HEK293 (cell line): Measurements from ENCODE around the gene PITPNM2.

Experiments
- CTCF ChIA-PET: fragments of 350-600 bp; formaldehyde crosslinking; extraction: SDS; loops from one replicate; lab custom pipeline; 2021; ENCODE audit warnings: antibody characterized with exemption; lab: Yijun Ruan, JAX
- POLR2A ChIA-PET: fragments of 300-600 bp; formaldehyde crosslinking; extraction: SDS; loops from one replicate; lab custom pipeline; 2020; ENCODE audit warnings: antibody characterized with exemption, inconsistent platforms; lab: Yijun Ruan, JAX
- H3K27ac ChIP-seq: fragments of 200-500 bp; sonication (Bioruptor generic); 2 replicates; pipeline ENCODE4 v1.5.1; 2014; ENCODE audit warnings: low read depth, low read length, control low read depth, inconsistent platforms; ENCODE audit errors: extremely low read depth
- H3K36me3 ChIP-seq, 2 experiments: fragments of 200-500 bp in 1 of 2; sonication (Bioruptor generic) in 1 of 2; 1 replicate in 1 of 2; 2 replicates in 1 of 2; pipeline ENCODE4 v1.5.1; 2014 to 2017; ENCODE audit warnings: inconsistent platforms in 2 of 2, low read length in 2 of 2; ENCODE audit not compliant: control insufficient read depth in 2 of 2, insufficient read depth in 1 of 2
- H3K4me1 ChIP-seq: fragments of 200-500 bp; sonication (Bioruptor generic); 2 replicates; pipeline ENCODE4 v1.5.1; 2014; ENCODE audit warnings: mild to moderate bottlenecking, low read length, inconsistent platforms; ENCODE audit not compliant: control insufficient read depth, insufficient read depth
- H3K4me3 ChIP-seq: 2 replicates; pipeline ENCODE4 v1.5.1; 2011; ENCODE audit warnings: low read depth, mild to moderate bottlenecking, control low read depth, low read length, moderate library complexity
- H3K9me3 ChIP-seq: fragments of 200-500 bp; sonication (Bioruptor generic); 2 replicates; pipeline ENCODE4 v1.5.1; 2014; ENCODE audit warnings: low read depth, low read length, inconsistent platforms; ENCODE audit not compliant: control insufficient read depth, insufficient read depth
- GLIS1 ChIP-seq: fragments of 450-650 bp; formaldehyde crosslinking; IDR thresholded peaks from 2 replicates; pipeline ENCODE4 v1.5.1; 2016; ENCODE audit warnings: missing biosample characterization, missing genetic modification characterization
- PRDM10 ChIP-seq: fragments of 450-650 bp; formaldehyde crosslinking; IDR thresholded peaks from 2 replicates; pipeline ENCODE4 v1.5.1; 2016; ENCODE audit warnings: missing biosample characterization, missing genetic modification characterization
- TCF7L2 ChIP-seq: IDR thresholded peaks from 2 replicates; pipeline ENCODE4 v1.6.1; 2011; ENCODE audit warnings: low read depth, mild to moderate bottlenecking, inconsistent platforms, low read length, moderate library complexity, borderline replicate concordance
- ZBTB20 ChIP-seq: fragments of 450-650 bp; formaldehyde crosslinking; IDR thresholded peaks from 2 replicates; pipeline ENCODE4 v1.5.1; 2016; ENCODE audit warnings: missing biosample characterization, missing genetic modification characterization
- ZBTB26 ChIP-seq: fragments of 450-650 bp; formaldehyde crosslinking; optimal IDR thresholded peaks from 2 replicates; pipeline ENCODE3; 2016; ENCODE audit warnings: missing biosample characterization, mild to moderate bottlenecking, missing genetic modification characterization
- ZNF280C ChIP-seq: fragments of 450-650 bp; formaldehyde crosslinking; IDR thresholded peaks from 2 replicates; pipeline ENCODE4 v1.5.1; 2016; ENCODE audit warnings: missing biosample characterization, missing genetic modification characterization
- ZNF510 ChIP-seq: fragments of 450-650 bp; formaldehyde crosslinking; IDR thresholded peaks from 2 replicates; pipeline ENCODE4 v1.5.1; 2018; ENCODE audit warnings: mild to moderate bottlenecking, missing genetic modification characterization, missing biosample characterization; ENCODE audit not compliant: insufficient replicate concordance
- ZNF513 ChIP-seq: fragments of 450-650 bp; IDR thresholded peaks from 2 replicates; pipeline ENCODE4 v1.5.1; 2018; ENCODE audit warnings: missing biosample characterization, missing genetic modification characterization
- ZNF560 ChIP-seq: fragments of 450-650 bp; formaldehyde crosslinking; IDR thresholded peaks from 2 replicates; pipeline ENCODE4 v1.5.1; 2017; ENCODE audit warnings: missing biosample characterization, missing genetic modification characterization, borderline replicate concordance
- ZNF600 ChIP-seq: fragments of 450-650 bp; formaldehyde crosslinking; IDR thresholded peaks from 2 replicates; pipeline ENCODE4 v1.5.1; 2016; ENCODE audit warnings: missing biosample characterization, missing genetic modification characterization
- ZNF658 ChIP-seq: fragments of 450-650 bp; formaldehyde crosslinking; IDR thresholded peaks from 2 replicates; pipeline ENCODE4; 2016; ENCODE audit warnings: missing biosample characterization, missing genetic modification characterization
- ZNF747 ChIP-seq: fragments of 450-650 bp; formaldehyde crosslinking; IDR thresholded peaks from 2 replicates; pipeline ENCODE4 v1.5.1; 2016; ENCODE audit warnings: missing biosample characterization, missing genetic modification characterization
- ZSCAN30 ChIP-seq: fragments of 450-650 bp; IDR thresholded peaks from 2 replicates; pipeline ENCODE4 v1.5.1; 2018; ENCODE audit warnings: missing biosample characterization, mild to moderate bottlenecking, missing genetic modification characterization, moderate library complexity

The PITPNM2 gene

GRCh38 chr12:123131879-123132402, 18.9 kb downstream of the PITPNM2 start:
- no peak for TF ChIP-seq ZNF510 (tag by site-specific recombination)
- no peak for TF ChIP-seq ZNF280C (tag by site-specific recombination)
- no peak for TF ChIP-seq ZNF513 (tag by site-specific recombination)
- TF ChIP-seq ZSCAN30 (tag by site-specific recombination): no peak
- no peak for TF ChIP-seq ZNF560 (tag by site-specific recombination)
- no peak for TF ChIP-seq ZNF747 (tag by site-specific recombination)
- TF ChIP-seq ZNF658 (tag by site-specific recombination): no peak
- TF ChIP-seq ZBTB20 (tag by site-specific recombination): no peak
- TF ChIP-seq PRDM10 (tag by site-specific recombination): no peak
- TF ChIP-seq TCF7L2: no peak
- POLR2A ChIA-PET: no interaction called here
- Histone ChIP-seq H3K4me1 (no peaks in the 10 kb centered on the region), H3K4me3 (no peak overlapping the region), H3K9me3 (no peaks in the 10 kb centered on the region), H3K36me3 (no peaks in the 10 kb centered on the region), H3K27ac (no peak overlapping the region)
- CTCF ChIA-PET: interaction anchor here (0.7 kb wide), 1 partner anchor 65 kb away, joined by 3 read pairs; no protein-coding TSS in a partner anchor

- POLR2A ChIA-PET: no interaction called here
- Histone ChIP-seq H3K9me3 (no peaks in the 10 kb centered on the region), H3K36me3 (no peaks in the 10 kb centered on the region), H3K4me1 (no peaks in the 10 kb centered on the region), H3K4me3 (no peak overlapping the region), H3K27ac (no peak overlapping the region)
- TF ChIP-seq GLIS1 (tag by site-specific recombination) (peak; percentile 45), ZNF600 (tag by site-specific recombination) (0 out of 2 replicates have a peak, but pooled peaks have one; percentile 22), ZBTB26 (no peak)
- CTCF ChIA-PET: no interaction called here
These were observed 19.5 kb downstream of the PITPNM2 start for GRCh38 chr12:123131291-123131832.
